ENCODE data around the gene CORO2A. TPM values are rescaled to one million over a fixed set of nuclear protein-coding genes. Genes with fewer than 3 reads are reported as not detected.

CORO2A gene
- total and polyA plus RNA-seq, 2 of the 13 experiments (the other 11 are each of a cell fraction or from before 2014, with no cell fraction given) = 14.4 to 15.3 TPM

DNA sequence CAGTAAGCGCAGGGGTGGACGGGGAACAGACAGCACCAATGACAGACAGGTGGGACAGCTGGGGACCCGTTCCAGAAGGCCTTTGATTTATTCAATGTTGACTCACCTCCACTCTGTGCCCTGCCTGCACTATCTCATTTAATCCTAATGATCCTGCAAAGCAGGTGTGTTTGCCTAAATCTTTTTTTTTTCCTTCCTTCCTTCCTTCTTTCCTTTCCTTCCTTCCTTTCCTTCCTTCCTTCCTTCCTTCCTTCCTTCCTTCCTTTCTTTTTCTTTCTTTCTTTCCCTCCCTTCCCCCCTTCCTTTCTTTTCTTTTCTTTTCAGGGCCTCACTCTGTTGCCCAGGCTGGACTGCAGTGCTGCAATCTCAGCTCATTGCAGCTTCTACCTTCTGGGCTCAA is 17.1 kb upstream of the CORO2A start (continued):
- TF ChIP-seq, protein P1, sequence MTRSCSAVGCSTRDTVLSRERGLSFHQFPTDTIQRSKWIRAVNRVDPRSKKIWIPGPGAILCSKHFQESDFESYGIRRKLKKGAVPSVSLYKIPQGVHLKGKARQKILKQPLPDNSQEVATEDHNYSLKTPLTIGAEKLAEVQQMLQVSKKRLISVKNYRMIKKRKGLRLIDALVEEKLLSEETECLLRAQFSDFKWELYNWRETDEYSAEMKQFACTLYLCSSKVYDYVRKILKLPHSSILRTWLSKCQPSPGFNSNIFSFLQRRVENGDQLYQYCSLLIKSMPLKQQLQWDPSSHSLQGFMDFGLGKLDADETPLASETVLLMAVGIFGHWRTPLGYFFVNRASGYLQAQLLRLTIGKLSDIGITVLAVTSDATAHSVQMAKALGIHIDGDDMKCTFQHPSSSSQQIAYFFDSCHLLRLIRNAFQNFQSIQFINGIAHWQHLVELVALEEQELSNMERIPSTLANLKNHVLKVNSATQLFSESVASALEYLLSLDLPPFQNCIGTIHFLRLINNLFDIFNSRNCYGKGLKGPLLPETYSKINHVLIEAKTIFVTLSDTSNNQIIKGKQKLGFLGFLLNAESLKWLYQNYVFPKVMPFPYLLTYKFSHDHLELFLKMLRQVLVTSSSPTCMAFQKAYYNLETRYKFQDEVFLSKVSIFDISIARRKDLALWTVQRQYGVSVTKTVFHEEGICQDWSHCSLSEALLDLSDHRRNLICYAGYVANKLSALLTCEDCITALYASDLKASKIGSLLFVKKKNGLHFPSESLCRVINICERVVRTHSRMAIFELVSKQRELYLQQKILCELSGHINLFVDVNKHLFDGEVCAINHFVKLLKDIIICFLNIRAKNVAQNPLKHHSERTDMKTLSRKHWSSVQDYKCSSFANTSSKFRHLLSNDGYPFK (CRISPR knock-in tag; IDR thresholded peaks at IDR 0.05; ENCODE audit: borderline replicate concordance) = no peak
- TF ChIP-seq, protein P2, sequence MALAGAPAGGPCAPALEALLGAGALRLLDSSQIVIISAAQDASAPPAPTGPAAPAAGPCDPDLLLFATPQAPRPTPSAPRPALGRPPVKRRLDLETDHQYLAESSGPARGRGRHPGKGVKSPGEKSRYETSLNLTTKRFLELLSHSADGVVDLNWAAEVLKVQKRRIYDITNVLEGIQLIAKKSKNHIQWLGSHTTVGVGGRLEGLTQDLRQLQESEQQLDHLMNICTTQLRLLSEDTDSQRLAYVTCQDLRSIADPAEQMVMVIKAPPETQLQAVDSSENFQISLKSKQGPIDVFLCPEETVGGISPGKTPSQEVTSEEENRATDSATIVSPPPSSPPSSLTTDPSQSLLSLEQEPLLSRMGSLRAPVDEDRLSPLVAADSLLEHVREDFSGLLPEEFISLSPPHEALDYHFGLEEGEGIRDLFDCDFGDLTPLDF (CRISPR knock-in tag; IDR thresholded peaks at IDR 0.05) = no peak

DNA sequence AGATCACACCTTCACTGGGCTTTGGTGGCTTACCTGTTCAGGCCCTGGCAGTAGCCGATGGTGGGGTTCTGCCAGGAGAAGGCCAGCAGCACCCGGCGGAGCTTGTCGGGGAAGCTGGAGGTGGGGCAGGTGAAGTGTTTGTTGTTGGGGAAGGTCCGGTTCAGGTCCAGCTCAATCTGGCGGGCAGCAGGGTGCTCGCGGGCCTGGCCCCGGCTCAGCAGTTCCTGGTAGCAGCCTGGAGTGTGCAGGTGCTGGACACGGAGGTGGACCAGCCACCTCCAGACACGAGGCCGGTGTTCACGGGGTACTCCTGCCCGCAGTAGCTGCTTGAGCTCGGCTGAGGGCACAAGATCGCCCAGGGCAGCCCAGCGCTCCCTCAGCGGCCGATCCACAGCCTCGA is 16.2 kb upstream of the CORO2A start:
- H3K9ac ChIP-seq (ENCODE audit: insufficient read depth, low read depth, low read length) = no peak overlapping the region
- ChIA-PET CTCF (ENCODE audit: low intra/inter-chr PET ratio, low total read pairs) (no interaction called here), POLR2A (interaction anchor here (1.3 kb wide), 1 partner anchor 19 kb away, joined by 3 read pairs; no protein-coding TSS in a partner anchor)
- no peak overlapping the region for H3K4me2 ChIP-seq (ENCODE audit: low read depth, low read length)
- no peaks in the 10 kb centered on the region for H4K20me1 ChIP-seq (ENCODE audit: insufficient read depth, low read length)
- no peak overlapping the region for H2AFZ ChIP-seq (ENCODE audit: low read length)
- in situ Hi-C loops (cut with HindIII; ENCODE audit: extremely low pct_ligation_motif_present, low pct_unique_long_range_greater_than_20kb) = loop anchor here (5.0 kb wide), 1 partner anchor 54 kb away; no protein-coding TSS in a partner anchor
- H3K4me1 ChIP-seq (ENCODE audit: insufficient read depth, low read length) = peaks cover 32% of the 10 kb centered on the region
- H3K36me3 ChIP-seq (replicated peaks in 1 of 2; ENCODE audit: control insufficient read depth in 1 of 2, insufficient read depth in 2 of 2, low read length in 2 of 2) = no peaks in the 10 kb centered on the region
- no peak overlapping the region for H3K27ac ChIP-seq (ENCODE audit: extremely low read length, insufficient read depth, low read length)
- no peaks in the 10 kb centered on the region for H3K79me2 ChIP-seq (ENCODE audit: insufficient read depth, low read length)
- no peak for DNase-seq (ENCODE audit: low spot score)
- H3K4me3 ChIP-seq (replicated peaks in 1 of 3; ENCODE audit: insufficient read depth in 1 of 3, low read depth in 2 of 3, low read length in 3 of 3) = no peak overlapping the region
- no TSS peak for BruUV-seq (replicated peaks)
- intact Hi-C loops (cut with micrococcal nuclease; ENCODE audit: unreplicated experiment) = loop anchor here (5.0 kb wide), 1 partner anchor 136 kb away; no protein-coding TSS in a partner anchor
- WGBS (ENCODE audit: low lambda C conversion rate) = 84% methylated on average over 4 of the region's 20 CpGs
- no peaks in the 10 kb centered on the region for H3K27me3 ChIP-seq (ENCODE audit: control insufficient read depth in 1 of 2, insufficient read depth in 2 of 2, low read length in 2 of 2)
- no peak for FAIRE-seq
- H3K9me3 ChIP-seq (ENCODE audit: low read length) = no peaks in the 10 kb centered on the region
- no peak for ATAC-seq
- TF ChIP-seq NFIB (CRISPR knock-in tag; IDR thresholded peaks at IDR 0.05; ENCODE audit: borderline replicate concordance) = no peak
- TF ChIP-seq ZNF230 (CRISPR knock-in tag; IDR thresholded peaks at IDR 0.05) = no peak
- no peak for TF ChIP-seq BORCS8-MEF2B (CRISPR knock-in tag; IDR thresholded peaks at IDR 0.05)
- TF ChIP-seq, protein P3, sequence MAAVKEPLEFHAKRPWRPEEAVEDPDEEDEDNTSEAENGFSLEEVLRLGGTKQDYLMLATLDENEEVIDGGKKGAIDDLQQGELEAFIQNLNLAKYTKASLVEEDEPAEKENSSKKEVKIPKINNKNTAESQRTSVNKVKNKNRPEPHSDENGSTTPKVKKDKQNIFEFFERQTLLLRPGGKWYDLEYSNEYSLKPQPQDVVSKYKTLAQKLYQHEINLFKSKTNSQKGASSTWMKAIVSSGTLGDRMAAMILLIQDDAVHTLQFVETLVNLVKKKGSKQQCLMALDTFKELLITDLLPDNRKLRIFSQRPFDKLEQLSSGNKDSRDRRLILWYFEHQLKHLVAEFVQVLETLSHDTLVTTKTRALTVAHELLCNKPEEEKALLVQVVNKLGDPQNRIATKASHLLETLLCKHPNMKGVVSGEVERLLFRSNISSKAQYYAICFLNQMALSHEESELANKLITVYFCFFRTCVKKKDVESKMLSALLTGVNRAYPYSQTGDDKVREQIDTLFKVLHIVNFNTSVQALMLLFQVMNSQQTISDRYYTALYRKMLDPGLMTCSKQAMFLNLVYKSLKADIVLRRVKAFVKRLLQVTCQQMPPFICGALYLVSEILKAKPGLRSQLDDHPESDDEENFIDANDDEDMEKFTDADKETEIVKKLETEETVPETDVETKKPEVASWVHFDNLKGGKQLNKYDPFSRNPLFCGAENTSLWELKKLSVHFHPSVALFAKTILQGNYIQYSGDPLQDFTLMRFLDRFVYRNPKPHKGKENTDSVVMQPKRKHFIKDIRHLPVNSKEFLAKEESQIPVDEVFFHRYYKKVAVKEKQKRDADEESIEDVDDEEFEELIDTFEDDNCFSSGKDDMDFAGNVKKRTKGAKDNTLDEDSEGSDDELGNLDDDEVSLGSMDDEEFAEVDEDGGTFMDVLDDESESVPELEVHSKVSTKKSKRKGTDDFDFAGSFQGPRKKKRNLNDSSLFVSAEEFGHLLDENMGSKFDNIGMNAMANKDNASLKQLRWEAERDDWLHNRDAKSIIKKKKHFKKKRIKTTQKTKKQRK (IDR thresholded peaks at IDR 0.05; ENCODE audit: low read length) = no peak
- TF ChIP-seq BHLHE40 (IDR thresholded peaks at IDR 0.05; ENCODE audit: low read length) = no peak
- TF ChIP-seq ZBTB21 (CRISPR knock-in tag; IDR thresholded peaks at IDR 0.05) = no peak
- no peak for TF ChIP-seq CCDC6 (CRISPR knock-in tag; IDR thresholded peaks at IDR 0.05)
- TF ChIP-seq, protein P4, sequence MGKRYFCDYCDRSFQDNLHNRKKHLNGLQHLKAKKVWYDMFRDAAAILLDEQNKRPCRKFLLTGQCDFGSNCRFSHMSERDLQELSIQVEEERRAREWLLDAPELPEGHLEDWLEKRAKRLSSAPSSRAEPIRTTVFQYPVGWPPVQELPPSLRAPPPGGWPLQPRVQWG (CRISPR knock-in tag; IDR thresholded peaks at IDR 0.05; ENCODE audit: borderline replicate concordance, low read depth) = no peak
- TF ChIP-seq ZFAT (CRISPR knock-in tag; conservative IDR thresholded peaks at IDR 0.05) = no peak
- TF ChIP-seq, protein P5, sequence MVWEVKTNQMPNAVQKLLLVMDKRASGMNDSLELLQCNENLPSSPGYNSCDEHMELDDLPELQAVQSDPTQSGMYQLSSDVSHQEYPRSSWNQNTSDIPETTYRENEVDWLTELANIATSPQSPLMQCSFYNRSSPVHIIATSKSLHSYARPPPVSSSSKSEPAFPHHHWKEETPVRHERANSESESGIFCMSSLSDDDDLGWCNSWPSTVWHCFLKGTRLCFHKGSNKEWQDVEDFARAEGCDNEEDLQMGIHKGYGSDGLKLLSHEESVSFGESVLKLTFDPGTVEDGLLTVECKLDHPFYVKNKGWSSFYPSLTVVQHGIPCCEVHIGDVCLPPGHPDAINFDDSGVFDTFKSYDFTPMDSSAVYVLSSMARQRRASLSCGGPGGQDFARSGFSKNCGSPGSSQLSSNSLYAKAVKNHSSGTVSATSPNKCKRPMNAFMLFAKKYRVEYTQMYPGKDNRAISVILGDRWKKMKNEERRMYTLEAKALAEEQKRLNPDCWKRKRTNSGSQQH (CRISPR knock-in tag; IDR thresholded peaks at IDR 0.05; ENCODE audit: low read depth) = no peak
- TF ChIP-seq TEAD2 (CRISPR knock-in tag; IDR thresholded peaks at IDR 0.05) = no peak
- TF ChIP-seq HCFC1 (IDR thresholded peaks at IDR 0.05; ENCODE audit: low read depth, low read length) = no peak
- no peak for TF ChIP-seq ZFP1 (CRISPR knock-in tag; IDR thresholded peaks at IDR 0.05)

Measured in HepG2 (cell line).